K562 (cell line): ENCODE data around the gene IGSF23. TPM values are rescaled to one million over a fixed set of nuclear protein-coding genes. Genes with fewer than 3 reads are reported as not detected.
A peak's percentile ranks its signal among the peaks of the same experiment; 100 is the strongest.

Source experiments
- ATF4 ChIP-seq: fragments of 450-650 bp; formaldehyde crosslinking; IDR thresholded peaks from 2 replicates; pipeline ENCODE4 v1.4.0; 2022; ENCODE audit warnings: mild to moderate bottlenecking, moderate library complexity
- CHD7 ChIP-seq: fragments of 200-600 bp; sonication (generic); IDR thresholded peaks from one replicate; pipeline ENCODE4 v1.6.1; 2012; ENCODE audit warnings: mild to moderate bottlenecking, low read depth, low read length, inconsistent platforms
- HDAC2 ChIP-seq: fragments of 450-650 bp; IDR thresholded peaks from 2 replicates; pipeline ENCODE4 v1.6.1; 2016; ENCODE audit warnings: mild to moderate bottlenecking
- RBM25 ChIP-seq: fragments of 200-400 bp; formaldehyde crosslinking; IDR thresholded peaks from 2 replicates; pipeline ENCODE4 v1.6.1; 2018; ENCODE audit warnings: low read length, low read depth, moderate library complexity; ENCODE audit not compliant: severe bottlenecking
- SMC3 ChIP-seq: conservative IDR thresholded peaks from 2 replicates; pipeline ENCODE4 v1.6.1; 2011; ENCODE audit warnings: low read depth, low read length, improper control_type of control experiment; ENCODE audit not compliant: insufficient read depth
- ZBTB7A ChIP-seq: IDR thresholded peaks from 2 replicates; pipeline ENCODE4 v1.6.1; 2011; ENCODE audit warnings: low read depth, mild to moderate bottlenecking, low read length, moderate library complexity, borderline replicate concordance; ENCODE audit not compliant: control insufficient read depth
- ZBTB9 ChIP-seq: fragments of 450-650 bp; formaldehyde crosslinking; IDR thresholded peaks from 2 replicates; pipeline ENCODE4 v1.4.0; 2020; ENCODE audit warnings: mild to moderate bottlenecking, moderate library complexity
- ZFP36 ChIP-seq: fragments of 150-350 bp; IDR thresholded peaks from 2 replicates; pipeline ENCODE4 v1.6.1; 2018; ENCODE audit warnings: low read length, low read depth; ENCODE audit not compliant: partially characterized antibody
- ZNF347 ChIP-seq: fragments of 450-650 bp; formaldehyde crosslinking; IDR thresholded peaks from 2 replicates; pipeline ENCODE4 v1.4.0; 2020; ENCODE audit warnings: low read depth, mild to moderate bottlenecking, moderate library complexity
- polyA plus RNA-seq, 8 experiments: library from polyadenylated mRNA; depleted of rRNA in 4 of 8; stranded (reverse) in 5 of 8; unstranded in 3 of 8; fragments of >200 nt; fragmentation: Nextera tagmentation in 2 of 8; fragmentation: Illumina TruSeq in 1 of 8; extraction: Ambion mirVana in 2 of 8; extraction: Trizol in 1 of 8; gene quantifications; 2 replicates each; pipeline versions ENCODE4 v1.2.1 to v1.2.3, GENCODE V29; 2011 to 2014; ENCODE audit warnings: inconsistent platforms in 1 of 8, missing spikeins in 1 of 8
- total RNA-seq, 7 experiments: library from RNA; depleted of rRNA in 6 of 7; stranded (reverse); fragments of >200 nt in 6 of 7; fragmentation: Illumina TruSeq in 2 of 7; extraction: Trizol in 2 of 7; gene quantifications; 2 replicates each; pipeline versions ENCODE4 v1.2.1 to v1.2.3, GENCODE V29; 2011 to 2021; ENCODE audit warnings: low replicate concordance in 1 of 7

Gene IGSF23
- total and polyA plus RNA-seq, 9 of the 15 experiments (the other 6 are each of a cell fraction or from before 2014, with no cell fraction given): not detected

- TF ChIP-seq ZBTB9 (CRISPR knock-in tag) (0 out of 2 replicates have a peak, but pooled peaks have one; percentile 70), CHD7 (no peak), RBM25 (no peak), HDAC2 (0 out of 2 replicates have a peak, but pooled peaks have one; percentile 27), ZNF347 (CRISPR knock-in tag) (no peak), ZFP36 (peak; percentile 39), ATF4 (CRISPR knock-in tag) (peak; percentile 40; the same call in 1 of the 2 replicates), SMC3 (peak; percentile 90), ZBTB7A (peak; percentile 33; the same call in 1 of the 2 replicates)
Observed at GRCh38 chr19:44657211-44657921, 44.0 kb downstream of the IGSF23 start (continued).
